22Rv1 (cell line): Measurements from ENCODE around the gene TLNRD1.

Source experiments
- ZFX ChIP-seq: fragments of 450-650 bp; IDR thresholded peaks from 2 replicates; pipeline ENCODE4 v1.6.1; 2017; ENCODE audit warnings: antibody characterized with exemption, borderline replicate concordance
- TF ChIP-seq, protein P1 (sequence below): fragments of 450-650 bp; IDR thresholded peaks from 2 replicates; pipeline ENCODE4 v1.5.1; 2017; ENCODE audit warnings: mild to moderate bottlenecking

DNA sequence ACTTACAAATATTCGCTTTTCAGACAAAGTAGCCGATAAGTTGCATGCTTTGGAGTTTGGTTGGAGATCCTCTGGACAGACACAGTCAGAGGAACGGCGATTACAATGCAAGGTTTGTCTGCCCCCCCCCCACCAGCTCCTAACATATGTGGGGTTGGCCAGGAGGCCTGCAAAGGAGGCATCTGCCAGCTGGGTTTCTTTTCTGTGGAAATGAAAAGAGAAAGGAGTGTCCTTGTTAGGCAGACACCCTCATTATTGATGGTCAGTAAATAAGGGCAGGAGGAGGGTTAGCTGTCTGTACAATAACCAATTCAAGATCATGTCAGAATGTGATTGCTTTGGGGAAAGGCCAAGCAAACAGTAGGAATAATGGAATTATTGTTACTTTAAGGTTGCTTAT, 49.1 kb downstream of the TLNRD1 start:
- TF ChIP-seq, protein P1, sequence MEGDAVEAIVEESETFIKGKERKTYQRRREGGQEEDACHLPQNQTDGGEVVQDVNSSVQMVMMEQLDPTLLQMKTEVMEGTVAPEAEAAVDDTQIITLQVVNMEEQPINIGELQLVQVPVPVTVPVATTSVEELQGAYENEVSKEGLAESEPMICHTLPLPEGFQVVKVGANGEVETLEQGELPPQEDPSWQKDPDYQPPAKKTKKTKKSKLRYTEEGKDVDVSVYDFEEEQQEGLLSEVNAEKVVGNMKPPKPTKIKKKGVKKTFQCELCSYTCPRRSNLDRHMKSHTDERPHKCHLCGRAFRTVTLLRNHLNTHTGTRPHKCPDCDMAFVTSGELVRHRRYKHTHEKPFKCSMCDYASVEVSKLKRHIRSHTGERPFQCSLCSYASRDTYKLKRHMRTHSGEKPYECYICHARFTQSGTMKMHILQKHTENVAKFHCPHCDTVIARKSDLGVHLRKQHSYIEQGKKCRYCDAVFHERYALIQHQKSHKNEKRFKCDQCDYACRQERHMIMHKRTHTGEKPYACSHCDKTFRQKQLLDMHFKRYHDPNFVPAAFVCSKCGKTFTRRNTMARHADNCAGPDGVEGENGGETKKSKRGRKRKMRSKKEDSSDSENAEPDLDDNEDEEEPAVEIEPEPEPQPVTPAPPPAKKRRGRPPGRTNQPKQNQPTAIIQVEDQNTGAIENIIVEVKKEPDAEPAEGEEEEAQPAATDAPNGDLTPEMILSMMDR, result no peak
- TF ChIP-seq ZFX, result no peak
